RWPE1 (cell line): ENCODE results near the gene EFEMP1.

ENCODE experiments used
- CTCF ChIA-PET: fragments of 350-600 bp; sonication (Branson Sonifier 250); formaldehyde crosslinking; extraction: SDS; loops from one replicate; lab custom pipeline; 2021; lab: Yijun Ruan, JAX
- POLR2A ChIA-PET: fragments of 400-600 bp; formaldehyde crosslinking; extraction: SDS; loops from one replicate; lab custom pipeline; 2020; ENCODE audit warnings: antibody characterized with exemption; ENCODE audit not compliant: low non-redundant PET; lab: Yijun Ruan, JAX
- DNase-seq: peaks from one replicate; pipeline ENCODE4 v3.0.0; 2012; ENCODE audit warnings: low spot score
- H3K27ac ChIP-seq: fragments of 450-650 bp; 2 replicates; pipeline ENCODE4 v1.5.1; 2017
- CTCF ChIP-seq: fragments of 450-650 bp; conservative IDR thresholded peaks from 2 replicates; pipeline ENCODE4 v1.5.1; 2017; ENCODE audit warnings: low read depth, mild to moderate bottlenecking

Gene EFEMP1

GRCh38 chr2:55943466-55943865, 19.9 kb upstream of the EFEMP1 start:
- H3K27ac ChIP-seq: no peak overlapping the region
- CTCF ChIA-PET: interaction anchor here (0.5 to 1.2 kb wide), 3 partner anchors 17 to 1817 kb away, joined by 4 to 6 read pairs (median 4); no protein-coding TSS in a partner anchor
- TF ChIP-seq CTCF: no peak
- DNase-seq: no peak
- POLR2A ChIA-PET: no interaction called here

- no peak for DNase-seq
- no peak for TF ChIP-seq CTCF
- CTCF ChIA-PET: no interaction called here
- H3K27ac ChIP-seq: no peak overlapping the region
- POLR2A ChIA-PET: no interaction called here
Measured at GRCh38 chr2:55936351-55936750, 12.8 kb upstream of the EFEMP1 start.

GRCh38 chr2:55934337-55934736, 10.8 kb upstream of the EFEMP1 start:
- no peak for DNase-seq
- no peak overlapping the region for H3K27ac ChIP-seq
- no peak for TF ChIP-seq CTCF
- ChIA-PET POLR2A (no interaction called here), CTCF (no interaction called here)

GRCh38 chr2:55932843-55933242, 9.3 kb upstream of the EFEMP1 start:
- CTCF ChIA-PET: interaction anchor here (0.6 kb wide), 1 partner anchor 200 kb away, joined by 3 read pairs; no protein-coding TSS in a partner anchor
- DNase-seq: no peak
- no peak overlapping the region for H3K27ac ChIP-seq
- POLR2A ChIA-PET: no interaction called here
- TF ChIP-seq CTCF: no peak

GRCh38 chr2:55931281-55931680, 7.7 kb upstream of the EFEMP1 start:
- ChIA-PET POLR2A (no interaction called here), CTCF (no interaction called here)
- H3K27ac ChIP-seq: no peak overlapping the region
- DNase-seq: no peak
- TF ChIP-seq CTCF: no peak

- no peak for DNase-seq
- no peak for TF ChIP-seq CTCF
- H3K27ac ChIP-seq: no peak overlapping the region
- ChIA-PET POLR2A (no interaction called here), CTCF (no interaction called here)
Measured at GRCh38 chr2:55929476-55929875, 5.9 kb upstream of the EFEMP1 start.
